ENCODE results near the gene RFWD3. TPM values are rescaled to one million over a fixed set of nuclear protein-coding genes. Genes with fewer than 3 reads are reported as not detected.

RFWD3 gene
- total and polyA plus RNA-seq, 12 donors, result 1.8 to 10.2 (median 5.6) TPM

- WGBS, 2 donors, result 2% methylated on average over 35 of the region's 35 CpGs
- H3K36me3 ChIP-seq, result peaks cover 0 to 11% (median 0%) of the 10 kb centered on the region in 9 donors
- peak within 1 kb of the TSS; percentile 75 to 95 (median 86) for H3K27ac ChIP-seq
- DNase-seq (peak; percentile 39 to 64), ATAC-seq (peak; percentile 78 to 92 (median 84))
- no peaks in the 10 kb centered on the region for H3K9me3 ChIP-seq
- peak within 1 kb of the TSS; percentile 63 to 89 (median 75) for H3K4me3 ChIP-seq
- peaks cover 0 to 51% (median 18%) of the 10 kb centered on the region in 9 donors for H3K4me1 ChIP-seq
- intact Hi-C loops (cut with DNase I), result loop anchor here in 2 of 10 donors (10.0 kb wide), 2 partner anchors 414 to 434 kb away; partner anchors contain the start of gene LDHD (in 1 of the 2)
- H3K27me3 ChIP-seq, result no peaks in the 10 kb centered on the region
- TF ChIP-seq CTCF (IDR thresholded peaks at IDR 0.05), result peak in 2 of 9 donors; percentile 7 to 11
Measured at GRCh38 chr16:74700438-74701225, 34.0 kb upstream of the RFWD3 start, which contains the start of gene MLKL. Gene MLKL, minus strand, starts transcription at chr16:74700862. Its CDS starts 5,105 bp downstream, at chr16:74695757.

GRCh38 chr16:74700116-74700437 is 33.4 kb upstream of the RFWD3 start:
- H3K27me3 ChIP-seq, result no peaks in the 10 kb centered on the region
- no peak for TF ChIP-seq CTCF (IDR thresholded peaks at IDR 0.05)
- peaks cover 0 to 17% (median 0%) of the 10 kb centered on the region in 9 donors for H3K36me3 ChIP-seq
- DNase-seq (peak; percentile 17 to 22), ATAC-seq (peak in 7 of 8 donors; percentile 29 to 70 (median 59))
- peak overlapping the region; percentile 75 to 95 (median 86) for H3K27ac ChIP-seq
- no peaks in the 10 kb centered on the region for H3K9me3 ChIP-seq
- peaks cover 0 to 56% (median 18%) of the 10 kb centered on the region in 9 donors for H3K4me1 ChIP-seq
- 1 to 2% methylated on average over 16 of the region's 16 CpGs for WGBS, 2 donors
- intact Hi-C loops (cut with DNase I), result loop anchor here in 2 of 10 donors (10.0 kb wide), 2 partner anchors 415 to 435 kb away; partner anchors contain the start of gene LDHD (in 1 of the 2)
- H3K4me3 ChIP-seq, result peak overlapping the region; percentile 63 to 89 (median 75)

- Histone ChIP-seq H3K27ac (peak overlapping the region in 9 of 10 donors; percentile 83 to 95 (median 87)), H3K36me3 (peaks cover 0 to 21% (median 0%) of the 10 kb centered on the region in 9 donors), H3K27me3 (no peaks in the 10 kb centered on the region), H3K4me3 (peak overlapping the region; percentile 63 to 89 (median 75)), H3K4me1 (peaks cover 0 to 56% (median 18%) of the 10 kb centered on the region in 9 donors), H3K9me3 (no peaks in the 10 kb centered on the region)
- ATAC-seq (no peak), DNase-seq (no peak)
- no peak for TF ChIP-seq CTCF (IDR thresholded peaks at IDR 0.05)
- WGBS, 2 donors, result 77 to 86% methylated on average over 4 of the region's 4 CpGs
- intact Hi-C loops (cut with DNase I), result loop anchor here in 2 of 10 donors (10.0 kb wide), 2 partner anchors 415 to 435 kb away; partner anchors contain the start of gene LDHD (in 1 of the 2)
Measured at GRCh38 chr16:74699666-74700065, 33.0 kb upstream of the RFWD3 start.

GRCh38 chr16:74698222-74698621 is 31.5 kb upstream of the RFWD3 start:
- peaks cover 0 to 56% (median 18%) of the 10 kb centered on the region in 9 donors for H3K4me1 ChIP-seq
- peaks cover 0 to 34% (median 3%) of the 10 kb centered on the region in 9 donors for H3K36me3 ChIP-seq
- H3K27me3 ChIP-seq, result no peaks in the 10 kb centered on the region
- DNase-seq (no peak), ATAC-seq (no peak)
- peak overlapping the region in 2 of 10 donors; percentile 38 to 95 for H3K27ac ChIP-seq
- intact Hi-C loops (cut with DNase I), result no loop called here
- TF ChIP-seq CTCF (IDR thresholded peaks at IDR 0.05), result no peak
- 67 to 73% methylated on average over 4 of the region's 4 CpGs for WGBS, 2 donors
- peak overlapping the region in 2 of 10 donors; percentile 4 to 81 for H3K4me3 ChIP-seq
- H3K9me3 ChIP-seq, result no peaks in the 10 kb centered on the region

All from heart right ventricle (tissue), 16 donors.